HEK293T (cell line): Measurements from ENCODE around the gene AHDC1.

Experiments
- BHLHE40 ChIP-seq: fragments of 450-650 bp; IDR thresholded peaks from 2 replicates; pipeline ENCODE4 v1.6.1; 2016; ENCODE audit warnings: mild to moderate bottlenecking, moderate library complexity, borderline replicate concordance
- CTBP1 ChIP-seq: fragments of 450-650 bp; IDR thresholded peaks from 2 replicates; pipeline ENCODE4 v1.6.1; 2016; ENCODE audit warnings: borderline replicate concordance
- ELF4 ChIP-seq: fragments of 450-650 bp; IDR thresholded peaks from 2 replicates; pipeline ENCODE4 v1.6.1; 2017; ENCODE audit warnings: antibody characterized with exemption
- FOXA1 ChIP-seq: fragments of 450-650 bp; IDR thresholded peaks from 2 replicates; pipeline ENCODE4 v1.6.1; 2016; ENCODE audit warnings: mild to moderate bottlenecking
- FOXK2 ChIP-seq: fragments of 450-650 bp; IDR thresholded peaks from 2 replicates; pipeline ENCODE4 v1.6.1; 2016; ENCODE audit warnings: mild to moderate bottlenecking
- FOXM1 ChIP-seq: fragments of 450-650 bp; IDR thresholded peaks from 2 replicates; pipeline ENCODE4 v1.6.1; 2017; ENCODE audit warnings: mild to moderate bottlenecking, borderline replicate concordance
- HDGF ChIP-seq: fragments of 450-650 bp; IDR thresholded peaks from 2 replicates; pipeline ENCODE4 v1.6.1; 2017; ENCODE audit warnings: antibody characterized with exemption, borderline replicate concordance
- L3MBTL2 ChIP-seq: fragments of 450-650 bp; conservative IDR thresholded peaks from 2 replicates; pipeline ENCODE4 v1.6.1; 2016; ENCODE audit warnings: mild to moderate bottlenecking
- SP1 ChIP-seq: fragments of 450-650 bp; IDR thresholded peaks from 2 replicates; pipeline ENCODE4 v1.6.1; 2017
- ZNF384 ChIP-seq: fragments of 450-650 bp; IDR thresholded peaks from 2 replicates; pipeline ENCODE4 v1.6.1; 2016
- TF ChIP-seq, protein P1 (sequence below): fragments of 450-650 bp; IDR thresholded peaks from 2 replicates; pipeline ENCODE4 v1.6.1; 2016

DNA sequence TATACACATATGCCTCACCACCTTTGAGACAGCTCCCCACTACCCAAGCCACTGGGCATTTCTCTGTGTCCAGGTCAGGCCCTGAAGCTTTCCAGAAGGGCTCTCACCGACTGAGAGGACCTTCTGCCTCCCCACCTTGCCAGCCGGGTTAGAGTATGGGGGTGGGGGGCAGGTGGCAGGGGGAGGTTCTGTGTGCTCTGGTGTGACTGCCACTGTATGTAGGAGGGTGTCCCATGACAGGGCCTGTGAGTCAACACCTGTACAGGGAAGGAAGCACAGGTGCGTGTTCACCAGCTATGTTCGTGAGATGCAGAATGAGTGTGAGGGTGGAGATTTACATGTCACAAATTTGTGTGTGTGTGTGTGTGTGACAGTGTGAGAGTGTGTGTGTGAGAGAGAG lies 7.0 kb downstream of the AHDC1 start:
- no peak for TF ChIP-seq FOXA1
- no peak for TF ChIP-seq BHLHE40
- no peak for TF ChIP-seq SP1
- TF ChIP-seq L3MBTL2 = no peak
- no peak for TF ChIP-seq ZNF384
- TF ChIP-seq HDGF = no peak
- no peak for TF ChIP-seq FOXK2
- TF ChIP-seq, protein P1, sequence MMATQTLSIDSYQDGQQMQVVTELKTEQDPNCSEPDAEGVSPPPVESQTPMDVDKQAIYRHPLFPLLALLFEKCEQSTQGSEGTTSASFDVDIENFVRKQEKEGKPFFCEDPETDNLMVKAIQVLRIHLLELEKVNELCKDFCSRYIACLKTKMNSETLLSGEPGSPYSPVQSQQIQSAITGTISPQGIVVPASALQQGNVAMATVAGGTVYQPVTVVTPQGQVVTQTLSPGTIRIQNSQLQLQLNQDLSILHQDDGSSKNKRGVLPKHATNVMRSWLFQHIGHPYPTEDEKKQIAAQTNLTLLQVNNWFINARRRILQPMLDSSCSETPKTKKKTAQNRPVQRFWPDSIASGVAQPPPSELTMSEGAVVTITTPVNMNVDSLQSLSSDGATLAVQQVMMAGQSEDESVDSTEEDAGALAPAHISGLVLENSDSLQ = no peak
- no peak for TF ChIP-seq FOXM1
- no peak for TF ChIP-seq CTBP1
- no peak for TF ChIP-seq ELF4
